ENCODE measurements around the gene ST8SIA2. TPM values are rescaled to one million over a fixed set of nuclear protein-coding genes. Genes with fewer than 3 reads are reported as not detected.

ST8SIA2 gene
- total RNA-seq, 1 donor from 2014 or later: not detected

DNA sequence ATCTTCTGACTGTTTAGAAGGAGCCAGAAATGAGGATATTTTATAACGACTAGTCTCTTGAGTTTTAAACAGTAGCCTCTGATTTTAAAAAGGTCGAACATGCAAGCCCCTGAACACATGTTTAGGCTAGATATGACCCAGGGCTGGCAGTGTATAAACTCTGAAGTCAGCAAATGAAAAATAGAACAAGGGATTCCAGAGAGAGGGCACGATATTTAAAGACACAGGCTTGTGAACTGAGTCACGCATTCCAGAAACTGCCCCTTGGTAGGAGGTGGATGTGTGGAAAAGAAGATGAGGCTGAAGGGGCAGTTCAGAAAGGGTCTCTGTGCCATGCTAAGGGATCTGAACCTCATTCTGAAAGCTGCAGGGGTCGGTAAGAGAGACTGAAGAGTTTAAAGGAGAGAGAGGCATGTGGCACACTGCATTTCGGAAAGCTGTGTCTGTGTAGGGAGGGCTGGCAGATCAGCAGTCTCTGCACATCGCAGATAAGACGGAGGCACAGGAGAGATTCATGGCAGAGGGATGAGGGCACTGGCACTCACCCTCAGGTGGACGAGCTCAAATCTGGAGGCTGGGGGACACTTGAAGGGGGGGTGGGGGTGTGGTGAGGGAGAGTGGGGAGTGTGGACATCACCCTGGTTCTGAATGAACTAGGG lies 22.1 kb downstream of the ST8SIA2 start:
- H3K27ac ChIP-seq: no peak overlapping the region
- TF ChIP-seq, protein P1, sequence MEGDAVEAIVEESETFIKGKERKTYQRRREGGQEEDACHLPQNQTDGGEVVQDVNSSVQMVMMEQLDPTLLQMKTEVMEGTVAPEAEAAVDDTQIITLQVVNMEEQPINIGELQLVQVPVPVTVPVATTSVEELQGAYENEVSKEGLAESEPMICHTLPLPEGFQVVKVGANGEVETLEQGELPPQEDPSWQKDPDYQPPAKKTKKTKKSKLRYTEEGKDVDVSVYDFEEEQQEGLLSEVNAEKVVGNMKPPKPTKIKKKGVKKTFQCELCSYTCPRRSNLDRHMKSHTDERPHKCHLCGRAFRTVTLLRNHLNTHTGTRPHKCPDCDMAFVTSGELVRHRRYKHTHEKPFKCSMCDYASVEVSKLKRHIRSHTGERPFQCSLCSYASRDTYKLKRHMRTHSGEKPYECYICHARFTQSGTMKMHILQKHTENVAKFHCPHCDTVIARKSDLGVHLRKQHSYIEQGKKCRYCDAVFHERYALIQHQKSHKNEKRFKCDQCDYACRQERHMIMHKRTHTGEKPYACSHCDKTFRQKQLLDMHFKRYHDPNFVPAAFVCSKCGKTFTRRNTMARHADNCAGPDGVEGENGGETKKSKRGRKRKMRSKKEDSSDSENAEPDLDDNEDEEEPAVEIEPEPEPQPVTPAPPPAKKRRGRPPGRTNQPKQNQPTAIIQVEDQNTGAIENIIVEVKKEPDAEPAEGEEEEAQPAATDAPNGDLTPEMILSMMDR (IDR thresholded peaks at IDR 0.05): no peak
- DNase-seq (ENCODE audit: low spot score in 2 of 2): no peak
- no peaks in the 10 kb centered on the region for H3K36me3 ChIP-seq
- H3K4me3 ChIP-seq: no peak overlapping the region
- H3K4me1 ChIP-seq: no peaks in the 10 kb centered on the region
- no peaks in the 10 kb centered on the region for H3K27me3 ChIP-seq
- no peaks in the 10 kb centered on the region for H3K9me3 ChIP-seq
- intact Hi-C loops (cut with DNase I): no loop called here

DNA sequence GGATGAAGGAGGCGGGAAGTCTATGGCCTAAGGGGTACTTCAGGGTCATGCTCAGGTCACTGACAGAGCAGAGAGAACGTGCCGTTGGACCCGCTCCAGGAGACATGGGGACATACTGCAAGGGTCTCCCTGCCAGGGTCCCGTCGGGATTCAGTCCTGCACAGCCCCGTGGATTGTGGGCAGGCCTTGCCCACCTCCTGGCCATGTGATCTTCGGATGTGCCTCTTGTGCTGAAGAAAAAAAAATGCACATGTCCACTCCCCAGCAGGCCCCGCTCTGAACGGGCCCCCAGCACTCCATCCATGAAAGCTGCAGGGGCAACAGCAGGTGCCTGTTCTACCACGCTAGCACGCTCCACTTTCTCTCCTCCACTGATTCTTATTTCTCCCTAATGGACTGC lies 22.9 kb downstream of the ST8SIA2 start:
- Histone ChIP-seq H3K4me1 (no peaks in the 10 kb centered on the region), H3K27ac (no peak overlapping the region), H3K27me3 (no peaks in the 10 kb centered on the region), H3K4me3 (no peak overlapping the region), H3K36me3 (no peaks in the 10 kb centered on the region), H3K9me3 (no peaks in the 10 kb centered on the region)
- intact Hi-C loops (cut with DNase I): no loop called here
- DNase-seq (ENCODE audit: low spot score in 2 of 2): no peak
- TF ChIP-seq, protein P1 (IDR thresholded peaks at IDR 0.05): no peak

DNA sequence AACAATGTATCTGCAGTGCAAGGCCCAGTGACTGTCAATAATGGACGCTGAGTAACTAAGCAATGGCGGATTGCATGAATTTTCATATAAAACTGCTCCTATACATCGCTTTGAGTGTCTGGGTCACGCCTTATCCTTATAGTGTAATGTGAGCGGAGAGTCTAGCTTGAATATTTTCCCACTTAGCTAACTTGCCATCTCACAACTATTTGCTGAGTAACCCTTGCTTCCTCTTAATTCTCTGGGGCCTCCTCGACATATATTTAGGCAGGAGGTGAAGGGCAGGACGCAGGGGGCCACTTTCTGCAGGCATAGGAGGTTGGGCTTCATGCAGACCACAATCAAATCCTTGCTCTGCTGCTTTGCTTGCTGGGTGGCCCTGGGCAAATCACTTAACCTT lies 24.0 kb downstream of the ST8SIA2 start:
- Histone ChIP-seq H3K4me1 (no peaks in the 10 kb centered on the region), H3K9me3 (no peaks in the 10 kb centered on the region), H3K36me3 (no peaks in the 10 kb centered on the region), H3K4me3 (no peak overlapping the region), H3K27ac (no peak overlapping the region), H3K27me3 (no peaks in the 10 kb centered on the region)
- TF ChIP-seq, protein P1 (IDR thresholded peaks at IDR 0.05): no peak
- intact Hi-C loops (cut with DNase I): no loop called here
- no peak for DNase-seq (ENCODE audit: low spot score in 2 of 2)

DNA sequence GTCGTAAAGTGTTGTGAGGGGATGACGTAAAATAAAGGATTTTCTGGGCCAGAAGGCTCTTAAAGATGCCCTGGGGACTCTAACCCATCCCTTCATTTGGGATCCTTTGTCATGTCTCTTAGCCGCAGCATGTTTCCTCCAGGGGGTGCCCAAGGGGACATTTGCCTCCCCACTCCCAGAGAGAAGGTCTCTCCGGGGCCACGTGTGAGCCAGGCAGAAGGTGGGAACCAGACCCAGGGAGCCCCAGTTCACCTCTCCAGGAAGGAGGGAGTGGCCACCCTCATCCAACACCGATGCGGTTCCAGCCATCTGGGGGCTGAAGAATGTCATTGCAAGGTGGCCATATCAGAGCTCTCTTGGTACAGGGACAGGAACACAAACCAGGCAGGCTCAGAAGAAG lies 25.2 kb downstream of the ST8SIA2 start:
- H3K27ac ChIP-seq: no peak overlapping the region
- H3K36me3 ChIP-seq: no peaks in the 10 kb centered on the region
- no peak overlapping the region for H3K4me3 ChIP-seq
- no peaks in the 10 kb centered on the region for H3K9me3 ChIP-seq
- H3K4me1 ChIP-seq: no peaks in the 10 kb centered on the region
- intact Hi-C loops (cut with DNase I): no loop called here
- DNase-seq (ENCODE audit: low spot score in 2 of 2): no peak
- no peaks in the 10 kb centered on the region for H3K27me3 ChIP-seq
- TF ChIP-seq, protein P1 (IDR thresholded peaks at IDR 0.05): no peak

DNA sequence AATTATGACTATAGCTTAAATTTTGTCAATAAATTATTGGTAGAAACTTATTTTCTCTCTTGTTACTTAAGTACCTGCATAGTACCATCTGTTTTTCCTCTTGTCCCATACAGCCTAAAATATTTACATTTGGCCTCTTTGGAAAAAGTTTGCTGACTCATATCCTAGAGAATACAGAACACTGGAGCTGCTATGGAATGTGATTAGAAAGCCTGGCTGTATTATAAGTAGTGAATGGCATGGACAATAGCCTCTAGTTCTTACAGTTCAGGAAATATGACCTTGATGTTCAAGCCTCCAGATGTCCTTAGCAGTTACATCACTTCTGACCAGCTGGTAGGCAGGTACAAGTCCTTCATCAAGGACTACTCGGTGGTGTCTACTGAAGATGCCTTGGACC lies 28.3 kb downstream of the ST8SIA2 start:
- Histone ChIP-seq H3K27ac (no peak overlapping the region), H3K4me1 (no peaks in the 10 kb centered on the region), H3K4me3 (no peak overlapping the region), H3K36me3 (no peaks in the 10 kb centered on the region), H3K27me3 (no peaks in the 10 kb centered on the region), H3K9me3 (no peaks in the 10 kb centered on the region)
- intact Hi-C loops (cut with DNase I): no loop called here
- no peak for DNase-seq (ENCODE audit: low spot score in 2 of 2)
- TF ChIP-seq, protein P1 (IDR thresholded peaks at IDR 0.05): no peak

Data from ascending aorta (tissue), 2 donors.